Measurements from ENCODE around the gene ZNF750.

DNA sequence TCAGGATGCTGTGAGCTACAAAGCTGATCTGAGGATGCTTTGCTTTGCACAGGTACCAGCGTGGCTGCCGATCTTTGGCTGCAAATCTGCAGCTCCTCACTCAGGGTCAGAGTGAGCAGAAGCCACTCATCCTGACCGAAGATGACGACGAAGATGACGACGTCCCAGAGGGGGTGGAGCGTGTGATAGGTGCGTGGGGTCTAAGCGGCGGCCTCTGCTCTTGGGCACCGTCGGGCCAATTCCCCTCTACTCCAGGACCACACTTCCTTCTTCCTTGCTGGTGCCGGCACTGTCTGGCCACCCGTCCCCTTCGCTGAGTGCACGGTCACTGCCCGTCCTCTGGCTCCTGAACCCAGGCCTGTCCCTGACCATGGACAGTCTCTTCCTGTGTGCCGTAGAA is 34.0 kb downstream of the ZNF750 start:
- TF ChIP-seq, protein P1, sequence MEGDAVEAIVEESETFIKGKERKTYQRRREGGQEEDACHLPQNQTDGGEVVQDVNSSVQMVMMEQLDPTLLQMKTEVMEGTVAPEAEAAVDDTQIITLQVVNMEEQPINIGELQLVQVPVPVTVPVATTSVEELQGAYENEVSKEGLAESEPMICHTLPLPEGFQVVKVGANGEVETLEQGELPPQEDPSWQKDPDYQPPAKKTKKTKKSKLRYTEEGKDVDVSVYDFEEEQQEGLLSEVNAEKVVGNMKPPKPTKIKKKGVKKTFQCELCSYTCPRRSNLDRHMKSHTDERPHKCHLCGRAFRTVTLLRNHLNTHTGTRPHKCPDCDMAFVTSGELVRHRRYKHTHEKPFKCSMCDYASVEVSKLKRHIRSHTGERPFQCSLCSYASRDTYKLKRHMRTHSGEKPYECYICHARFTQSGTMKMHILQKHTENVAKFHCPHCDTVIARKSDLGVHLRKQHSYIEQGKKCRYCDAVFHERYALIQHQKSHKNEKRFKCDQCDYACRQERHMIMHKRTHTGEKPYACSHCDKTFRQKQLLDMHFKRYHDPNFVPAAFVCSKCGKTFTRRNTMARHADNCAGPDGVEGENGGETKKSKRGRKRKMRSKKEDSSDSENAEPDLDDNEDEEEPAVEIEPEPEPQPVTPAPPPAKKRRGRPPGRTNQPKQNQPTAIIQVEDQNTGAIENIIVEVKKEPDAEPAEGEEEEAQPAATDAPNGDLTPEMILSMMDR (IDR thresholded peaks at IDR 0.05; ENCODE audit: low read length), result no peak
- TF ChIP-seq EZH2 (IDR thresholded peaks at IDR 0.05; ENCODE audit: borderline replicate concordance, low read length), result no peak

All from OCI-LY1 (cell line).